Fibroblast of lung (primary cell): Measurements from ENCODE around the gene MYLK. TPM values are rescaled to one million over a fixed set of nuclear protein-coding genes. Genes with fewer than 3 reads are reported as not detected.

Source experiments
- DNase-seq, 2 donors: peaks; one replicate each; pipeline versions ENCODE4 v3.0.0 to v3.0.0-alpha.2; 2010; ENCODE audit warnings: low read depth in 2 of 2
- H2AFZ ChIP-seq: 2 replicates; pipeline ENCODE4 v1.5.1; 2012; ENCODE audit warnings: low read length, control low read depth, inconsistent platforms
- H3K27ac ChIP-seq: 2 replicates; pipeline ENCODE4 v1.5.1; 2011; ENCODE audit warnings: low read length, control low read depth; ENCODE audit not compliant: insufficient read depth
- H3K27me3 ChIP-seq: 2 replicates; pipeline ENCODE4 v1.5.1; 2011; ENCODE audit warnings: mild to moderate bottlenecking, low read length; ENCODE audit not compliant: control insufficient read depth, insufficient read depth
- H3K36me3 ChIP-seq: 2 replicates; pipeline ENCODE4 v1.5.1; 2011; ENCODE audit warnings: low read length; ENCODE audit not compliant: control insufficient read depth, insufficient read depth
- H3K4me1 ChIP-seq: 2 replicates; pipeline ENCODE4 v1.5.1; 2011; ENCODE audit warnings: low read length; ENCODE audit not compliant: control insufficient read depth, insufficient read depth; ENCODE audit errors: extremely low read depth
- H3K4me2 ChIP-seq: 2 replicates; pipeline ENCODE4 v1.5.1; 2011; ENCODE audit warnings: low read length, control low read depth; ENCODE audit not compliant: insufficient read depth; ENCODE audit errors: extremely low read depth
- H3K4me3 ChIP-seq, 4 experiments: fragments of 200-600 bp in 1 of 4; sonication (generic) in 1 of 4; replicated peaks in 1 of 4; 2 replicates each; pipeline ENCODE4 v1.5.1; 2011 to 2016; ENCODE audit warnings: low read length in 4 of 4, low read depth in 3 of 4, mild to moderate bottlenecking in 3 of 4, control low read depth in 2 of 4, inconsistent platforms in 1 of 4, mixed read lengths in 1 of 4; ENCODE audit not compliant: insufficient read depth in 1 of 4; ENCODE audit errors: control extremely low read depth in 1 of 4
- H3K79me2 ChIP-seq: 2 replicates; pipeline ENCODE4 v1.5.1; 2012; ENCODE audit warnings: mild to moderate bottlenecking, low read length, inconsistent platforms; ENCODE audit not compliant: control insufficient read depth, insufficient read depth
- H3K9ac ChIP-seq: 2 replicates; pipeline ENCODE4 v1.5.1; 2011; ENCODE audit warnings: mild to moderate bottlenecking, low read length, control low read depth; ENCODE audit not compliant: insufficient read depth
- H3K9me3 ChIP-seq: 2 replicates; pipeline ENCODE4 v1.5.1; 2012; ENCODE audit warnings: low read depth, low read length; ENCODE audit not compliant: control insufficient read depth, insufficient read depth
- H4K20me1 ChIP-seq: 2 replicates; pipeline ENCODE4 v1.5.1; 2011; ENCODE audit warnings: low read length; ENCODE audit not compliant: control insufficient read depth, insufficient read depth; ENCODE audit errors: extremely low read depth
- EZH2 ChIP-seq: IDR thresholded peaks from 2 replicates; pipeline ENCODE4 v1.5.1; 2012; ENCODE audit warnings: low read length, control low read depth, mild to moderate bottlenecking; ENCODE audit errors: missing control alignments
- polyA plus RNA-seq, 2 donors: library from polyadenylated mRNA; depleted of rRNA in 1 of 2; stranded (reverse) in 1 of 2; unstranded in 1 of 2; fragments of >200 nt; gene quantifications; 2 replicates each; pipeline ENCODE4 v1.2.1, GENCODE V29; 2011 to 2012; ENCODE audit warnings: missing spikeins in 1 of 2
- total RNA-seq: library from RNA; depleted of rRNA; stranded (reverse); fragments of >200 nt; gene quantifications from 2 replicates; pipeline ENCODE4 v1.2.1, GENCODE V29; 2014
- TF ChIP-seq, protein P1 (sequence below), 2 donors: IDR thresholded peaks in 1 of 2; conservative IDR thresholded peaks in 1 of 2; 1 replicate in 1 of 2; 2 replicates in 1 of 2; pipeline ENCODE4 v1.5.1; 2011 to 2012; ENCODE audit warnings: low read length in 2 of 2, control low read depth in 1 of 2, inconsistent platforms in 1 of 2, low read depth in 1 of 2, mild to moderate bottlenecking in 1 of 2

MYLK gene
- total and polyA plus RNA-seq, 2 donors (not counting 1 experiment from before 2014, with no cell fraction given), result 918 to 941 TPM

DNA sequence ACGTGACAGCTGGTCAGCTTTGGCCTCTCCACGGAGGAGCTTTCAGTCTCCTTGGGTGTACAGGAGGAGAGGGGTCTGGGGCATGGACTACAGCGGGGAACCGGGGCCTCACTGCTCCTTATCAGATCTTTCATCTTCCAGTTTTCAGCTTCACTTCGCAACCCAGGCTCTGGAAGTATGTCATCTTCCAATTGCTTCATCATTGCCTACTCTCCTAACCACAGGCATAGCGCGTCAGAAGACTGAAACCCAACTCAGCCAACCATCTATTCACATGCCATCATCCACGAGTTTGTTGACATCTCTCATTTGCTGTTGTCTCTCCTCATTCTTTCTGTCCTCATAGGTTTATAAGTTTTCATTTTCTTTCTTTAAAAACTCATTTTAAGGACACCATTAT is 119.5 kb downstream of the MYLK start:
- H3K27ac ChIP-seq, result no peak overlapping the region
- H3K79me2 ChIP-seq, result peaks cover 10% of the 10 kb centered on the region
- H4K20me1 ChIP-seq, result no peaks in the 10 kb centered on the region
- no peak overlapping the region for H3K4me3 ChIP-seq
- H3K4me2 ChIP-seq, result no peak overlapping the region
- no peak overlapping the region for H2AFZ ChIP-seq
- H3K9me3 ChIP-seq, result no peaks in the 10 kb centered on the region
- H3K36me3 ChIP-seq, result peaks cover 14% of the 10 kb centered on the region
- H3K4me1 ChIP-seq, result peaks cover 14% of the 10 kb centered on the region
- H3K27me3 ChIP-seq, result no peaks in the 10 kb centered on the region
- H3K9ac ChIP-seq, result no peak overlapping the region
- no peak for DNase-seq
- TF ChIP-seq, protein P1, sequence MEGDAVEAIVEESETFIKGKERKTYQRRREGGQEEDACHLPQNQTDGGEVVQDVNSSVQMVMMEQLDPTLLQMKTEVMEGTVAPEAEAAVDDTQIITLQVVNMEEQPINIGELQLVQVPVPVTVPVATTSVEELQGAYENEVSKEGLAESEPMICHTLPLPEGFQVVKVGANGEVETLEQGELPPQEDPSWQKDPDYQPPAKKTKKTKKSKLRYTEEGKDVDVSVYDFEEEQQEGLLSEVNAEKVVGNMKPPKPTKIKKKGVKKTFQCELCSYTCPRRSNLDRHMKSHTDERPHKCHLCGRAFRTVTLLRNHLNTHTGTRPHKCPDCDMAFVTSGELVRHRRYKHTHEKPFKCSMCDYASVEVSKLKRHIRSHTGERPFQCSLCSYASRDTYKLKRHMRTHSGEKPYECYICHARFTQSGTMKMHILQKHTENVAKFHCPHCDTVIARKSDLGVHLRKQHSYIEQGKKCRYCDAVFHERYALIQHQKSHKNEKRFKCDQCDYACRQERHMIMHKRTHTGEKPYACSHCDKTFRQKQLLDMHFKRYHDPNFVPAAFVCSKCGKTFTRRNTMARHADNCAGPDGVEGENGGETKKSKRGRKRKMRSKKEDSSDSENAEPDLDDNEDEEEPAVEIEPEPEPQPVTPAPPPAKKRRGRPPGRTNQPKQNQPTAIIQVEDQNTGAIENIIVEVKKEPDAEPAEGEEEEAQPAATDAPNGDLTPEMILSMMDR (conservative IDR thresholded peaks at IDR 0.05 in 1 of 2, IDR thresholded peaks at IDR 0.05 in 1 of 2; ENCODE audit: low read depth in 1 of 2, low read length in 2 of 2), result no peak

DNA sequence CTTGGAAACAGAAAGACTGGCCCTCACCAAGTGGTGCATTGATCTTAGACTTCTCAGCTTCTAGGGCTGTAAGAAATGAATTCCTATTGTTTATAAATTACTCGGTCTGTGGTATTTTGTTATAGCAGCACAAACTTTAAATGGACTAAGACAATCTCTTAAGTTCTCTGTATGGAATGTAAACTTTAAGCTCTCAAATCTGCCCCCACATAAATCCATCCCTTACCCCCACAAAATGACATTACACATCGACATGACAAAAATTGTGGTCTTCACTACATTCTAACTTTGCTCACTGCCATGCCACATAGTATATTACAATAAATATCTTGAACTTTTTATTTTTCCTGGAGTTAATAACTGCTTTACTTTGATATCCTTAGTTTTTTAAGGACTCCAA is 121.3 kb downstream of the MYLK start:
- H3K4me1 ChIP-seq, result peaks cover 24% of the 10 kb centered on the region
- no peaks in the 10 kb centered on the region for H3K9me3 ChIP-seq
- TF ChIP-seq EZH2, result no peak
- TF ChIP-seq, protein P1 (conservative IDR thresholded peaks at IDR 0.05 in 1 of 2, IDR thresholded peaks at IDR 0.05 in 1 of 2; ENCODE audit: low read depth in 1 of 2, low read length in 2 of 2), result no peak
- no peak overlapping the region for H3K9ac ChIP-seq
- no peak overlapping the region for H3K27ac ChIP-seq
- H3K36me3 ChIP-seq, result peaks cover 10% of the 10 kb centered on the region
- no peak overlapping the region for H2AFZ ChIP-seq
- H3K27me3 ChIP-seq, result no peaks in the 10 kb centered on the region
- H3K4me2 ChIP-seq, result no peak overlapping the region
- no peak overlapping the region for H3K4me3 ChIP-seq
- no peaks in the 10 kb centered on the region for H4K20me1 ChIP-seq
- DNase-seq, result no peak
- H3K79me2 ChIP-seq, result peaks cover 5% of the 10 kb centered on the region

DNA sequence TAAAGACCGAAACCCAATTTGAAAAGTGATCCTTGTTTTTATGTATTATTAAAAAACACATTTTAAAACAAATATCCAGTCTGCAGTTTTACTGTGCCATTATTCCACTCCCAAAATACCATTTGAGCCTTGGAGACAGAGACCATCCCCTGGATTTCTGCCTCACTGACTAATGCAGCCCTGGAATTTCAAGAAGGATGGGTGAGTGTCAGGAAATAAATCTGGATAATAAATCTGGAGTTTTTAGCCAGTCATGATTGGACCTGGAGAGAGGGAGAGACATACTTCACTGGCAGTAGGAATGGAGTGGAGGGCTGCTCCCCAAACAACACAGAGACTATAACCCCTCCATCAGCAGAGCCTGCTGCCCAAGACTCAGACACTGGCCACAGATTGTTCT is 123.3 kb downstream of the MYLK start:
- no peak overlapping the region for H2AFZ ChIP-seq
- H3K27ac ChIP-seq, result no peak overlapping the region
- peaks cover 32% of the 10 kb centered on the region for H3K4me1 ChIP-seq
- no peaks in the 10 kb centered on the region for H3K27me3 ChIP-seq
- H3K9me3 ChIP-seq, result no peaks in the 10 kb centered on the region
- peak in 1 of 2 donors; percentile 52 for DNase-seq
- peaks cover 4% of the 10 kb centered on the region for H3K79me2 ChIP-seq
- H3K4me2 ChIP-seq, result no peak overlapping the region
- H3K36me3 ChIP-seq, result peaks cover 4% of the 10 kb centered on the region
- no peak overlapping the region for H3K4me3 ChIP-seq
- H4K20me1 ChIP-seq, result no peaks in the 10 kb centered on the region
- no peak overlapping the region for H3K9ac ChIP-seq
- TF ChIP-seq, protein P1 (conservative IDR thresholded peaks at IDR 0.05 in 1 of 2, IDR thresholded peaks at IDR 0.05 in 1 of 2; ENCODE audit: low read depth in 1 of 2, low read length in 2 of 2), result no peak
- TF ChIP-seq EZH2, result no peak
